ENCODE measurements around the gene RBP5.

The RBP5 gene

DNA sequence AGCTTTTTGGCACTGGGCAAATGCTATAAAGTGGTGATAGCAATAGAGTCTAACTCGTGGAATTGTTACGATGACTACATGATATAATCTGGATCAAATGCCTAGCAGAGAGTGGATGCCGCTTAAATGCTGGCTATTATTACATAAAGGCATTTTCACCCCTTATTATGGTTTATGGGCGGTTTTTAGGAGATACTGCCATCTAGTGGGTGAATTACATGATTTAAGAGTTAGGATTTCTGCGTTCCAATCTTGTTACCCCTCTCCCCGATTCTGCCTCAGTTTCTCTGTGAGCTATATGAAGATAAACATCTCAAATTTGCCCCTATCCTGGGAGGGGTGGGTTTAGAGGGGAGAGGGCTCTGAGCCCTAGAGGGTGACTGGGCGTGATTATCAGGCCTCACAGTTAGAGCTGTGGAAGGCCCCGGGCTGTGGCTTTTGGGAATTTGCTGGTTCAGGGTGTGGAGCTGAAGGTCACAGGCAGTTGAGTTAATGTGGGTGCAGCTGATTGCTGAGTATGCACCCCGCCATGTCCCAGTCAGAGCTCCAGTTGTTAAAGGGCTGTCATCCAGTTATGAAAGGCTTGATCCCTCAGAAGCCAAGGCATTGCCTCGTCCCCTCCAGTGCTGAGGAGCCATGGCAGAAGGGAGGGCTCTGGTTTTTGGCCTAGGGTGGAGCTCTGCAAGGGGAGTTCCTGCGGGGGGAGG, 15.9 kb upstream of the RBP5 start:
- DNase-seq, result no peak

DNA sequence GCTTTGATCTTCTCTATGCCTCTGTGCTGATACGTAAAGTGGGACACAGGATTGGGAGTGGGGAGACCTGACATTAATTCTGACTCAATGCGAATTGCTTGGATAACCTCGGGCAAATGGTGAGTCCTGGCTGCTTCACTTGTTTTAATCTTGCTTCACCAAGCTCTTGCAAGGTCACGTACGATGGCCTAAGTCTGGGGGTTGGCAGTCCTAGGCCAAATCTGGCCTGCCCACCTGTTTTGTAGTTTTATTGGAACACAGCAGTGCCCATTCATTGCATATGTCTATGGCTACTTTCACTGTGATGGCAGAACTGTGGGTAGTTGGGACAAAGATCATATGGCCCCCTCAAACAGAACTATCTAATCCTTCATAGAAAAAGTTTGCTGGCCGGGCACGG, 14.9 kb upstream of the RBP5 start:
- no peak for DNase-seq

DNA sequence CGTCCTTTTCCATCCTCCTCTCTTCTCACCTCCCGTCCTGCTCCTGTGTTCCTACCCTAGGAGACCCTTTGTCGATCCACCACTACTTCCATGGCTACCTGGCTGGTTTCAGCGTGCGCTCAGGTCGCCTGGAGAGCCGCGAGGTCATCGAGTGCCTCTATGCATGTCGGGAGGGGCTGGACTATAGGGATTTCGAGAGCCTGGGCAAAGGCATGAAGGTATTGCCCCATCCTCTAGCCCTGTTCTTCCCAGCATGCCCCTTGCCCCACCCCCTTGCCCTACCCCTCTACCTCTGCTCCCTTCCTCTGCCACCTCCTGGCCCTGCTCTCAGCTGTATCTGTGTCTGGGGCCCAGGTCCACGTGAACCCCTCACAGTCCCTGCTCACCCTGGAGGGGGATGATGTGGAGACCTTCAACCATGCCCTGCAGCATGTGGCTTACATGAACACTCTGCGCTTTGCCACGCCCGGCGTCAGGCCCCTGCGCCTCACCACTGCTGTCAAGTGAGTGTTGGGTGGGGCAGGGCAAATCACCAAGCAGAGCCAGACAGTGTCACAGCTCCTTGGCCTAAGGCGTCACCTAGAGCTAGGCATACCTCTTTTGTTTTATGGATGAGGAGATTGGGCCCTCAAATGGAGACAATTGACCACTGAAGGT, 14.2 kb upstream of the RBP5 start:
- no peak for DNase-seq

DNA sequence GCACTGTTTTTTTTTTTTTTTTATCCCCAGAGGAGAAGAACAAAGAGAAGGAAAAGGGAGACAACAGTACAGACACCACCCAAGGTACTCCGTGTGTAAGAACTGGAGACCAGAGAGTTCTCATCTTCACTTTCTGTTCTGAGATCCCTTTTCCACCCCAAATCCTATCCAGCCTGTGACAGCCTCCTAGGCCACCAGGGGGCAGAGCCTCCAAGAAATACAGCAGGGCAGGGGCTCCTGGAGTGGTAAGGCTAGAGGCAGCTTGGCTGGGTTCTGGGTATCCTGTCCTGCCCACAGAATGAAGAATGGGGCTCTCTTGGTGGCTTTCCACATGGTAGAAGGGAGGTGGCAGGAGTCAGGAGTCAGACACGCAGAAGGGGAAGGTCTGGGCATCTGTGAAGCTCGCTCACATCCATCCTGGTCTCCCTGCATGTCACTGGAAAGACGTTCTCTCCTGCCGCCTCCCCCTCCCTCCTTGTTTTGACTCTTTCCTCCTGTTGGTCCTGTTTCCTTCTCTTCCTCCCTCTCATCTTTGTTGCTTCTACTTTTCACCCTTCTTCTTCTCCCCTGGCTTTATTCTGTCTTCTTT, 13.5 kb upstream of the RBP5 start:
- DNase-seq, result peak; percentile 72 to 74

DNA sequence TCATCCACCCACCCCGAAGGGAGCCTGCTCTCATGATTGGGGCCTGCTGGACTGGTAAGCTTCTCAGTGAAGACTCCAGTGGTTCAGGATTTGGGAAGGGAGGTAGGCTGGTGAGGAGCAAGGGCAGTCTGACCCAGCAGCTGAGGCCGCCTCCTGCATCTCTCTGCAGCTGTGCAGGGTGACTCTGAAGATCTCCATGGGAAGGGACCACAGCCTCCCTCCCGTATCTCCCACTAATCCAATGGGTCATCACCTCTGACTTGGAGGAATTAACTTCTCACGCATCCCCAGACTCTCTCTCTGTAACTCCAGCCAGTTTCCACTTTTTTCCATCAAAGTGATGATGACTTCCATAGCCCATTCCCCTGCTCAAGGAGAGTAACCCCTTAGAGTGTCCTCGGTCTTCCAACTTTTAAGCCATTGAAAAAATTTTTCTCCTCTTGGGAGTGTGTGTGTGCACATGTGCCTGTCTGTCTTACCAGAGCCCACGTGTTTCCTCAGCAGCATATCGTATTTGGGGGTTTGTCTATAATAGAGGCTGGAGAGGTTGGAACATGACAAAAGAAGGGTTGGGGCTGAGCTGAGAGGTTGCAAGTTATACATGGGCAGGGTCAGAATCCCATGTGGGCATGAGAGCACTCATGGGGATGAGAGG, 12.8 kb upstream of the RBP5 start:
- no peak for DNase-seq

DNA sequence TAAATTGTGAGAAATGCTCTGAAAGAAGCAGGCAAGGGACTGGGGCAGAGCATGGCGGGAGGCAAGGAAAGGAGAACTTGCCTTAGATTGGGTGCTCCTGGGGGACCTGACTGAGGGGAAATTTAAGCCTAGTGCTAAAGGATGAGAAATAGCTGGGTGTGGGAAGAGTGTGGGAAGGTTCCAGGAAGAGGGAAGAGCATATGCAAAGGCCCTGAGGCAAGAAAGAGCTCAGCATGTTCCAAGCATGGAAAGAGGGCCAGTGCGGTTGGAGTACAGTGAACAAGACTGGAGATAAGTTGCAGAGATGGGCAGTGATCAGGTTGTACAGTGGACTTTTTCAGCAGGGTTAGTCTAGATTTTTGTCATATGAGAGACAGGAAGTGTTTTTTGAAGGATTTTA, 10.5 kb upstream of the RBP5 start:
- no peak for DNase-seq

DNA sequence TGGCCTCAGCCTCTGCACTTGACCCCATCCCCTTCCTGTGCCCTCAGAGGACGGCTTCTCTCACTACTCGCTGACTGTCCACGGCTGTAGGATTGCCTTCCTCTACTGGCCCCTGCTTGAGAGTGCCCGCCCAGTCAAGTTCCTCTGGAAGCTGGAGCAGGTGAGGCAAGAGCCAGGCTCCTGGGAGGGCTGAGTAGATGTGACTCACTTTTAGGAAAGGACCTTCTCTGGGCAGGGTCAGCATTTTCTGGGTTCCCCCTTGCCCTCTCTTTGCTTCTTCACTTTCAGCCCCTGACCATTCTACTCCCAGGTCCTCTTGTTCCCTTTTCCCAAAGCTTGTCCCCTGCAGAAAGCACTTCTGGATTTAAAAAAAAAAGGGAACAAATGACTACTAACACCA, 9.2 kb upstream of the RBP5 start:
- no peak for DNase-seq

DNA sequence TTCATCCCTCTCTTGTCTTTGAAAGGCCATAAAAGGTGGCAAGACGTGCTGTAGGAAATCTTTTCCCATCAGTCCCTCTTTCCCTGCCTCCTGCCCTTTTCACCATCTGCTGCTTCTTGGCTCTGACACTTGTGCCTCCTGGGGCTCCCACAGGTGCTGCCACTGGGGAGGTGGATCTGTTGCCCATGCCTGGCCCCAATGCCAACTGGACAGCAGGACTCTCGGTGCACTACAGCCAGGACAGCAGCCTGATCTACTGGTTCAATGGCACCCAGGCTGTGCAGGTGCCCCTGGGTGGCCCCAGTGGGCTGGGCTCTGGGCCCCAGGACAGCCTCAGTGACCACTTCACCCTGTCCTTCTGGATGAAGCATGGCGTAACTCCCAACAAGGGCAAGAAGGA, 8.0 kb upstream of the RBP5 start:
- DNase-seq, result no peak

DNA sequence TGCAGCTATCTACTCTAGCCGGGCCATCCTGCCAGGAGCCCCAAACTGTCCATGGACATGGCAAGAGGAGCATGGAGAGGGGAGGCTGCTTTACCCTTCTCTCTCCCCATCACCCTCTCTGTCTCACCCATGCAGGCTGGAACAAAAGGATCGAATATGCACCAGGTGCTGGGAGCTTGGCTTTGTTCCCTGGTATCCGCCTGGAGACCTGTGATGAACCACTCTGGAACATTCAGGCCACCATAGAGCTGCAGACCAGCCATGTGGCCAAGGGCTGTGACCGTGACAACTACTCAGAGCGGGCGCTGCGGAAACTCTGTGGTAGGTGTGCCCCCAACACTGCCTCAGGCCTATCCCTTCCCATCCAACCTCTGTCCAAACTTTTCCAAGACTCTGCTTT, 7.4 kb upstream of the RBP5 start:
- no peak for DNase-seq

DNA sequence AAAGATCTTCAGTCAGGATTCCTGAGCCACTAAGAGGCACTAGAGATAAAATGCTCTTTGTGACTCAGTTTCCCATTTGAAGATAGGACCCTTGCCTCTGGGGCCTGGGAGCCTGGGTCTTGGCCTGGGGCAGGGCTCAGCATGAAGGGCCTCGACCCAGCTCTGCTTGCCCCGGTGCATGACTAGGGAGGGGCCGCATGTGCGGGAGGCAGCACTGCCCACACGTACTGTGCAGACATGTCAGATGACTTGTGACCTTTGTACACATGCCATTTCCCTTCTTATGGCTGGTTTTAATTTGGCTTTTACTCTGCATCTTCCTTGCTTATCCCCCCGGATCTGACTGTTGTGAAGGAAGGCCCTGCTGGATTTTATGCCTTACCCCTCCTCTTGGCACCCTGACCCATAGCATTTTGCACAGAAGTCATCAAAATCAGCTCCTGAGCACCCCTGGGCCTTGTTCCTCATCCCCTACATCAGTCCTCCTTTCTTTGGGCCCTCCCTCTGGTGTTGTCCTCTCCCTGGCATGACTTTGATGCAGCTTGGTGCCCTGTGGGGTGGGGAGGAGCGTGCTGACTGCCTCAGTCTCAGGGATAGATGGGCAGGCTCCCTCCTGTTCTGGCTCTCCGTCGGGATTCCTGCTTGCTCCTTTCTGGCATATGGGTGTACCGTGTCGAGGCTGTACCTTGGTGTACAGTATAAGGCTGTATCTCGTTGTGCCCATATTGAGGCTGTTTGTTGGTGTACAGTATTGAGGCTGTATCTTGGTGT, 5.9 kb upstream of the RBP5 start:
- no peak for DNase-seq

DNA sequence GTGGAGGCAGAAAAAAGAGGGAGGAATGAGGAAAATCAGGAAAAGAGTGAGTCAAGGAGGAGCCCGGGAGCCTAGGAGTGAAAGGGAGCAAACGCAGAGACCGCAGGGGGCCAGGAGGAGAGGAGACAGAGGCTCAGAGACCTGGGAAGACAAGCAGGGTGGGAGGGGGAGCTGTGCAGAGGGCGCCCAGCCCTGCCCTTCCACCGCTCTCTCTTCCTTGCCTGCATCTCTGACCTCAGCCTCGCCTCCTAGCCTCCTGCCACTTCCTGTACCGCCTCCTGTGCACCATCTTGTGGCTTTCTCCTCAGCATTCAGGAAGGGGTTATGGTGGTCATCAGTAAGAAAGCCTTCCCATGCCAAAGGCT, 2.8 kb upstream of the RBP5 start:
- DNase-seq, result peak; percentile 32 to 46

DNA sequence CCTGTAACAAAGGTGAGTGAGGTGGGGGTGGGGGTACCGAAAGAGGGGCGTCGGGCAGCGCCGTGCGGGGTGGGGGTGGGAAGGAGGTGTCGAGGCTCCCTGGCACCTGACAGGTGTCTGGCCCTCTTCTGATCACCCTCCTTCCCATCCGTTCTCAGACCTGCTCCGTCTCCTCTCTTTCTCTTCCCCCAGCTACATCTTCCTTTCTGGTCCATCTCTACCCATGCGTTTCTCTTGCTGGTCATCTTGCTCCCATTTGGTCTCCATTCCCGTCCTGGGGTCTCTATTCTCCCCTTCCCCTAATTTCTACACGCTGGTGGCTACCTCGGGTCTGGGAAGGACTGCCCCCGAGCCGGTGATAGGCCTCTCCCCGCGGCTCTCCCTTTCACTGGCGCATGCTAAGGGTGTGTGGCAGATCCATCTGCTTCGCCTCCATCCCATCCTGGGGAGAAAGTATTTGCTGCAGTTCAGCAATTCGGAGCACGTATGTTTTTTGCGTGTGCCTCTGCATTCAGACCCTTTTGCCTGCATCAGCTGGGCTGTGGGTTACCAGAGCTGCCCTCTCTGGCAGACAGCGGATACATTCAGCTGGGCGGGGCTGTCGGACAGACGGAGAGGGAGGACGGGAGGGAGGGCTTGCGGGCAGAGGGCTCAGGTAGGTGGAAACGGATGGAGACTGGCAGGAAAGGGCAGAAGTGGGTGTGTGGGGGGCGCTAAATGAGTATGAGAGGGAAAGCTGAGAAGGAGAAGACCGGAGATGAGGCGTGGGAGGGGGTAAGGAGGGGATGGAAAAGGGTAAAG, 2.2 kb upstream of the RBP5 start:
- peak; percentile 64 to 71 for DNase-seq

DNA sequence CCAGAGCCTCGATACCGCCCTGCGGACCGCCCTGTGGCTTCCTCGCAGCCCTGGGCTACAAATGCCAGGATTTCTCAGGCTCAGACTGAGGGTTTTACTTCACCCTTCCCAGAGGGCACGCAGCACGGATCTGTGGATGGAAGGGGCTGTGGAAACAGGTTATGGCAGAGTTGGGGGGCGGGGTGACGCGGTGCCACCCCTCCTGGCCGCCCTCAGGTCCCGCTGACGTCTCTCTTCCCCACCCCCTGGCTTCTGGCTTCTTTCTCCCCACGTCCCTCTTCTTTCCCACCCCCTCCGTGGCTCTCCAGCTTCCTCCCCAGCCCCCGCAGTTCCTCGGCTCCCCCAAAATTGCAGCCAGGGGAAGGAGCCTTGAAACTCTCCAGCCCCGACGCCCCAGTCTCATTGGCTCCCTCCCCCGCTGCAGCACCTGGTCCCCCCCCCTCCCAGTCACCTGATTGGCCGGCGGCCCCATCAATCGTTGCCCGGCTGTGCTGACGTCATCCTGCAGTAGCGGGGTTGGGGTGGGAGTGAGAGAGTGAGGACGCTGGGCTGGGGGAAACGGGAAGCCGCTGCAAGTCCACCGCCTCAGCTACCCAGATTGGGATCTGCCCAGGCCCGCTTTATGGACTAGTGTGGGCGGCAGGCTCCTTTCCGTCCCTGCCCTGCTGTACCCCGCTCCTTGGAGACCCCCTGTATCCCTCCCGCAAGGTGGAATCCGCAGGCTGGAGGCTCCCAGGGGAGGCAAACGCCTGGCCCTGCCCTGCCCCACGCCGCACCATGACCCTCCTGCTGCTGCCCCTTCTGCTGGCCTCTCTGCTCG, 1.4 kb upstream of the RBP5 start, which contains the start of gene CLSTN3:
Gene CLSTN3 (plus strand): TSS at position 500 of the 820 bp plus-strand sequence. CDS start 278 bp downstream, at position 778.
- peak; percentile 86 to 88 for DNase-seq

DNA sequence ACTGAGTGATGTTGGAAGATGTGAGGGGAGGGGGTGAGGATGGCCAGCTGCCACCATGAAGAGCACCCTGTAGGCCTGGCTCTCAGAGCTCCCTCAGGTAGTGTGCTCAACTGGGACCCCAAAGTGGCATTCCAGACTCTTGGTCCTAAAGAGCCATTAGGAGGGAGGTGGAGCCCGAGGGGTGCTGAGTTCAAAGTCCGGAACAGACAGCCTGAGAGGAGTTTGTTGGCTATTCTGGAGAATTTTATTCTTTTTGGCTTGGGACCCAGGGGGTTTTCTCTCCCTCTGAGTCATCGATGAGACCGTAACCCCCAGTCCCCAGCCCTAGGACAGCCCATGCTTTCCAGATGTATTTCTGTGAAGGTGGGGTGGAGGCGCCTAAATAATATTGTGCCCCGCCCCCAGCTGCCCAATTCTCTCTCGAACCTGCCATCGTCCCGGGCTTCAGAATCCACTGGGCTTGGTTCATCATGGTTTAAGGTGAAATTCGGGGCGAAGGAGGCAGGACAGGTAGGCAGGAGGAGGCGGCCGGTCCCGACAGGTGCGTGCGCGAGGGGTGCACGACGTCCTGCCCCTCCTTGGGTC, 690 bp upstream of the RBP5 start:
- no peak for DNase-seq

DNA sequence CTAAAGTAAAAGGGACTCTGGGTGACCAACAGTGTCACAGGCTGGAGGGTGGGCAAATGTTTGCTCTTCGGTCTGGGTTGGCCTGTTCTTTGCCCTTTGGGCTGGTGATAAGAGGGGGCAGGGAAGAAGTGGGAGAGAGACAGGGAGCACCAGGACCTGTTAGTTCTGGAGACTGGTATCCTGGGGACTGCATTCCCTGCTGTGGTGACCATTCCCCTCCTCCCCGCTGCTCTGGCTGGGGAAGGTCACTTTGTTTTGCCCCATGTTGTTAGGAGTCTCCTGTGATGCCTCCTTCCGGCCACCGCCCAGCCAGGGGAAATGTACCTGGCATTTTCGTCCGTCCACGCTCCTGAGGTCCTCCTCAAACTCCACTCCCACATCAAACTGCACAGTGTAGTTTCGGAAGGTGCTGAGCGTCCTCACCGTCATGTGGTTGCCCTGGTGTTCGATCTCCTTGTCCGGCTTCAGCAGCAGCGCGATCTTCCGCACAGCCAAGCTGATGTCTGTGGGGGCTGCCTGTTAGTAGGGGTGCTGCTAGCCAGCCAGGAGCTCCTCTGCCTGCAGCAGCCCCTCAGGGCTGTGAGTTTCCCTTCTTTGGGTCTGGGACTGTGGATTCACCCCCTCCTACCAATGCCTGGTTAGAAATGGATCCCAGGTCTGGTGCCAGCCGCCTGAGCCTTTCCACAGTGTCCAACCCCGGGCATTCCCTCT, 618 bp downstream of the RBP5 start:
- no peak for DNase-seq

DNA sequence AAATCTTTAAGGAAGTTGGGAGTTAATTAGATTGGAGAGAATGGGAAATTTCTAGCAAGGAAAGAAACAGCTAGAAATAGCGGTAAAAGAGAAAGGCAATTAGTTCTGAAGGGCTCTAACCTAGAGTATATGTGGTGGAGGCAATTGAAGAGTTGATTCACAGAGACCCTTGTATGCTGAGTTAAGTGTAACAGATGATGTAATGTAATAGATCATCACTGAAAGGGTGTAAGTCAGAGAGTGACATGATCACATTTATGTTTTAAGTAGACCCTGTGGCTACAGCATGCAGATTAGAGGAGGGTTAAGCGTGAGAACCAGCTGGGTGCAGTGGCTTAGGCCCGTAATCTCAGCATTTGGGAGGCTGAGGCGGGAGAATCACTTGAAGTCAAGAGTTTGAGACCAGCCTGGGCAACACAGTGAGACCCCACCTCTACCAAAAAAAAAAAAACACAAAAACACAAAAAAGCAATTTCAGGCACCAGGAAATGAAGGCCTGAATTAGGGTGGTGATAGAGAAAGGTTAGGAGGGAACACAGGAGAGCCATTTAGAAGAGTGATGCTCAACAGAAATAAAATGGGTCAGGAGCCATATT, 3.0 kb downstream of the RBP5 start:
- DNase-seq, result no peak

DNA sequence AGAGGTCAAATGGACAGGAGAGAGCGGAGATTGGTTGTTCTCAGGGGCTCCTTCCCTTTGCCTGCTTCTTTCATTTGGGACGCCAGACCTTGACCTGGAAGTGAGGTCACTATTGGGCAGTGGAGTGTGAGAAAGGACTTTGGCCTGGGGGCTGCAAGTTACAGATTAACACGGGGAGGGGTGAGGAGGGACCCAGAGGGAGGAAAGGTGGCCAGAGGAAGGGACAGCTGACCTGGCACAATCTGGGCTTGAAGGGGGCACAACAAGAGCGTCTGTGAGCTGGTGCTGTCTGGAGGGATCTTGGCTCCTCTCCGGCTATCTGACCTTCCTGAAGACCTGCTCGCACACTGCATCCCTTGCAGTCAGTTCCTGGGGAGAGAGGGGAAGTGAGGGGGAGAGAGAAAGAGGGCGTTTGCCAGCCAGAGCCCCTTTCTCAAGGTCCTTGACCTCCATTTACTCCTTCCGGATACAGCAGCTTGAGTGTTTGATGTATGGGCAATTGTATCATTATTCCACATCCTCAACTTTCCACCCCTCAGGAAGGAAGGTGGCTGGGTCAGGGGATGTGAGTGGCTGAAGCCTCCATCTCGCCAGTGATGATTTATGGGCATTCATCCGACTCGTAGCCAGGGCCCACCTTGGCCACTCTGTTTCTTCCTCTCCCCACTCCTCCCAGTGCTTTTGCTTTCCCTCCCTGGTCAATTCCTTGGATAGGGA, 4.7 kb downstream of the RBP5 start:
- no peak for DNase-seq

DNA sequence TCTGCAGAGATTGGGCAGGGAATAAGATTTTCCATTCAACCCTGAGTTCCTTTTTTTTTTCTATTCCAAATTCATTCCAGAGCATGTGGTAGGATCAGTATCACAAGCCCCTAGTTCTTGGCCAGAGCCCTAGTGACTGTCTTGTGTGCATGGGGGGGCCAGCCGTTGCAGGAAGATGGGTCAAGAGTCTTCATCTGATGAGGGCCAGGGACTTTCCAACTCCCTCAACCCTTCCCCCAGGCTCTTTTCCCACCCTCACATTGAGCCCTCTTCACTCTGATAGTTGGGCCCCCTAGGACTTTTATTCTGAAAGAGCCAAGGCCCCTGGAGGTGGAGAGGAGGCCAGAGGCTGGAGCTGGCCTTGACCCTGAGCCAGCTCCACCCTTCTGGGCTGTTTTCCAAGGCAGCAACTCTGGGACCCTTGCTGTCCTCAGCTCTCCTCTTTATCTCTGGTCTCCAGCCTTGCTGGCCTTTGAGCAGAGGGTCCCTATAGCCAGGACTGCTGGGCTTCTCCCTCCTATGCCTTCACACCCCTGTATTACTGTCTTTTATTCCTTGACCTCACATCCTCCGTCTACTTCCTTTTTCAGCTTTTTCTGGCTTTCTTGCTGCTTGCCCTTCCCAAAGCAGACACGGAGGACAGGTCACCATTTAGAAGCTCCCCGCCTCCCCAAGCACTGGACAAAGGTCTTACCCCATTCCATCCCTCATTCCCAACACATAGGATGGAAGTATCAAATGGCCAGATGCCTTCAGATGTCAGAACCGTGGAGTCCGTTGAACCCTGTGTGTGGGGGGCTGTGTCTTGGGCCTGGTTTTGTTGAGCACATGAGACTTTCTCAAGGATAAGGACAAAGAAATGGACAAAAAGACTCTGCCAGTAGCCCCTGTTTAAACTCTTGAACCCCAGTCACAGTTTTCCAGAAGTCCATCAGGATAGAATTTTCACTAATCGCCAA, 5.6 kb downstream of the RBP5 start:
- DNase-seq, result no peak
